DMS 273 (cell line): ENCODE results near the gene EIF2A.

Experiments used
- DNase-seq: peaks from one replicate; lab custom pipeline; 2025; ENCODE audit not compliant: unreplicated experiment; lab: John Stamatoyannopoulos, UW

The EIF2A gene

DNA sequence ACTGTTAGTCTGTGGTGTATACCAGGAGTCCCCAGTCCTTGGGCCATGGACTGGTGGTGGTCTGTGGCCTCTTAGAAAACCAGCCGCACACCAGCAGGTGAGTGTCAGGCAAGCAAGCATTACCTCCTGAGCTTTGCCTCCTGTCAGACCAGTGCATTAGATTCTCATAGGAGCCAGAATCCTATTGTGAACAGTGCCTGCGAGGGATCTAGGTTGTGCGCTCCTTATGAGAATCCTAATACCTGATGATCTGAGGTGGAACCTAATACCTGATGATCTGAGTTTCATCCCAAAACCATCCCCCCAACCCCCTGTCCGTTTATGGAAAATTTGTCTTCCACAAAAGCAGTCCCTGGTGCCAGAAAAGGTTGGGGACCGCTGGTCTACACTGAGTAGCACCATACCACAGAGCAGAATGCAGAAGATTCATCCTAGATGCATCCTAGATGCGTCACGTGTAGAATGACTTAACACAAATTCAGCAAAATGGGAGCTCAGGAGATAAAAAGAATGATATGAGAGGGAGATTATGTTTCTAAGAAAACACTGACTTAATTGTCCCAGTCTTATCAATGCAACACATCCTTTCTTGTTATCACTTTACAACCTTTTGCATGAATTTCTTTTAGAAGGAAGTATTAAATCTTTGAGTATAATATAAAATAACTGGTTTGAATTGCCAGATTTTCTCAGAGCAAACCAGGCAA lies 85.1 kb downstream of the EIF2A start:
- no peak for DNase-seq

- no peak for DNase-seq
Measured at GRCh38 chr3:150635076-150635475, 88.5 kb downstream of the EIF2A start.

DNA sequence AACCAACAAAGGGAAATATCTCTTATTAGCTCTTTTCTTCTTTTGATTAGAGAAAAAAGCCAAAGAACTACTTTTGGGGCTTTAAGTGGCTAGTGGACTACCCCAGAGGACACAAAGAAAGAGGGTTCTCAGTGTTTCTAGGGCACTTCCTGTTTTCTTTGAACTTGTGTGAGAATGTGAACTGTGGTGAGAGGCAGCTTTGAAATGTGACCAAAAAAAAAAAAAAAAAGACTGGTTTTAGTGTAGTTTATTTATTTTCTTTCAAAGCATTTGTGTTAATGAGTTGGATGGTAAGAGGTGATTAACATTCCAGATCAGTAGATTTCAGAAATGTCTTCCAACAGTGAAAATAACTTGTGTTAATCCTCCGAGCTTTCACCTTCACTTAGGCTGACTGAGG lies 88.9 kb downstream of the EIF2A start:
- DNase-seq = no peak
